ENCODE results near the gene TMEM147.

Gene TMEM147

DNA sequence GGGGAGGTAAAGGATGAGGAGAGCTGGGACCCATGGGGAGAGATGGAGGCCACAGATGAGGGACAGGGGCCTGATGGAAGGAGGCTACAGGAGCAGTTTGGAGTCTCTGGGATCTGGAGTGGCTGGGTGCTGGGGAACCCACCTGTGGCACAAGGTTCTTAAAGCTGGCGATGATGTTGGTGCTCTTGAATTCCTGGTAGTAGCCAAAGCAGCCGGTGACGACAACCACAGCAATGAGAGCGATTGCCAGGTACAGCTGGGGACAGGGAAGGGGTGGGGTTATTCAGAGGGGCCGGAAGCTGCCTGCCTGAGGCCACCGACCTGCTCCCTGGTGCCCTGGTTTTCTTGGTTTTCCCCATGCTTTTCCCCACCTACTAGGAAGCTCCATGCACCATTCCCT is 15.3 kb downstream of the TMEM147 start:
- peaks cover 11% of the 10 kb centered on the region for H3K27me3 ChIP-seq (ENCODE audit: insufficient read depth, poor library complexity, severe bottlenecking)
- no peak for DNase-seq (ENCODE audit: low read depth in 1 of 2, low spot score in 1 of 2)
- no peak for TF ChIP-seq POLR2AphosphoS5 (IDR thresholded peaks at IDR 0.05; ENCODE audit: low read depth)
- TF ChIP-seq GABPA (IDR thresholded peaks at IDR 0.05; ENCODE audit: low read depth), result no peak
- no peak for TF ChIP-seq REST (IDR thresholded peaks at IDR 0.05; ENCODE audit: insufficient replicate concordance, low read depth)
- TF ChIP-seq SPI1 (IDR thresholded peaks at IDR 0.05; ENCODE audit: borderline replicate concordance, low read depth), result no peak
- TF ChIP-seq, protein P1, sequence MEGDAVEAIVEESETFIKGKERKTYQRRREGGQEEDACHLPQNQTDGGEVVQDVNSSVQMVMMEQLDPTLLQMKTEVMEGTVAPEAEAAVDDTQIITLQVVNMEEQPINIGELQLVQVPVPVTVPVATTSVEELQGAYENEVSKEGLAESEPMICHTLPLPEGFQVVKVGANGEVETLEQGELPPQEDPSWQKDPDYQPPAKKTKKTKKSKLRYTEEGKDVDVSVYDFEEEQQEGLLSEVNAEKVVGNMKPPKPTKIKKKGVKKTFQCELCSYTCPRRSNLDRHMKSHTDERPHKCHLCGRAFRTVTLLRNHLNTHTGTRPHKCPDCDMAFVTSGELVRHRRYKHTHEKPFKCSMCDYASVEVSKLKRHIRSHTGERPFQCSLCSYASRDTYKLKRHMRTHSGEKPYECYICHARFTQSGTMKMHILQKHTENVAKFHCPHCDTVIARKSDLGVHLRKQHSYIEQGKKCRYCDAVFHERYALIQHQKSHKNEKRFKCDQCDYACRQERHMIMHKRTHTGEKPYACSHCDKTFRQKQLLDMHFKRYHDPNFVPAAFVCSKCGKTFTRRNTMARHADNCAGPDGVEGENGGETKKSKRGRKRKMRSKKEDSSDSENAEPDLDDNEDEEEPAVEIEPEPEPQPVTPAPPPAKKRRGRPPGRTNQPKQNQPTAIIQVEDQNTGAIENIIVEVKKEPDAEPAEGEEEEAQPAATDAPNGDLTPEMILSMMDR (IDR thresholded peaks at IDR 0.05; ENCODE audit: insufficient read depth, low read length), result no peak

GRCh38 chr19:35561436-35561835 is 16.0 kb downstream of the TMEM147 start:
- TF ChIP-seq SPI1 (IDR thresholded peaks at IDR 0.05; ENCODE audit: borderline replicate concordance, low read depth) (no peak), POLR2AphosphoS5 (IDR thresholded peaks at IDR 0.05; ENCODE audit: low read depth) (no peak), REST (IDR thresholded peaks at IDR 0.05; ENCODE audit: insufficient replicate concordance, low read depth) (no peak), GABPA (IDR thresholded peaks at IDR 0.05; ENCODE audit: low read depth) (no peak)
- TF ChIP-seq, protein P1 (IDR thresholded peaks at IDR 0.05; ENCODE audit: insufficient read depth, low read length), result no peak
- H3K4me3 ChIP-seq (replicated peaks; ENCODE audit: insufficient read depth, low read length), result no peak overlapping the region
- no peak overlapping the region for H3K27ac ChIP-seq (replicated peaks)
- no peak for DNase-seq (ENCODE audit: low read depth in 1 of 2, low spot score in 1 of 2)
- peaks cover 11% of the 10 kb centered on the region for H3K27me3 ChIP-seq (ENCODE audit: insufficient read depth, poor library complexity, severe bottlenecking)

More for the DNA sequence above, 15.3 kb downstream of the TMEM147 start:
- Histone ChIP-seq H3K27ac (replicated peaks) (no peak overlapping the region), H3K4me3 (replicated peaks; ENCODE audit: insufficient read depth, low read length) (no peak overlapping the region)

DNA sequence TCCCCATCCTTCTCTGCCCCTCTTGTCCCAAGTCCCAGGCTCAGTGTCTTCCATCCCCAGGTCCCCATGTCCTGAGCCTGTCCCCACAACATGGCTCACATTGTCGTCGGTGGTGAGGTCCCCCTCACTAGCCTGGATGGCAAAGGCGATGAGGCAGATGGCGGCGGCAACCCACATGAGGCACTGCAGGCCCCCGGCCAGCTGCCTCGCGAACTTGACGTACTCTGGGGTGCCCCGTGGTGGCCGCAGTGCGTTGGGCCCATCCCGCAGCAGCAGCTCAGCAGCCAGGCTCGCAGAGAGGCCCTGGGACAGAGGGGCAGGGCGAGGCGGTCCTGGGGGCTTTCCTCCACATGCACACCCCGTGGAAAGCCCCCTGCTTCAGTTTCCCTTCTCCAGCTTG is 16.9 kb downstream of the TMEM147 start:
- Histone ChIP-seq H3K4me3 (replicated peaks; ENCODE audit: insufficient read depth, low read length) (no peak overlapping the region), H3K27ac (replicated peaks) (no peak overlapping the region), H3K27me3 (ENCODE audit: insufficient read depth, poor library complexity, severe bottlenecking) (peaks cover 11% of the 10 kb centered on the region)
- TF ChIP-seq, protein P1 (IDR thresholded peaks at IDR 0.05; ENCODE audit: insufficient read depth, low read length), result no peak
- no peak for TF ChIP-seq SPI1 (IDR thresholded peaks at IDR 0.05; ENCODE audit: borderline replicate concordance, low read depth)
- TF ChIP-seq REST (IDR thresholded peaks at IDR 0.05; ENCODE audit: insufficient replicate concordance, low read depth), result no peak
- TF ChIP-seq POLR2AphosphoS5 (IDR thresholded peaks at IDR 0.05; ENCODE audit: low read depth), result no peak
- TF ChIP-seq GABPA (IDR thresholded peaks at IDR 0.05; ENCODE audit: low read depth), result no peak
- no peak for DNase-seq (ENCODE audit: low read depth in 1 of 2, low spot score in 1 of 2)

All from HL-60 (cell line).